Subcutaneous adipose tissue (tissue), 4 donors: ENCODE measurements around the gene RAB3IL1. TPM values are rescaled to one million over a fixed set of nuclear protein-coding genes. Genes with fewer than 3 reads are reported as not detected.

ENCODE experiments used
- CTCF ChIP-seq: fragments of 450-650 bp; IDR thresholded peaks from one replicate; pipeline ENCODE4 v1.5.1; 2016; ENCODE audit warnings: low read depth, mild to moderate bottlenecking, control low read depth, antibody characterized with exemption, moderate library complexity
- total RNA-seq, 4 donors: library from RNA; depleted of rRNA; stranded (reverse); fragments of >200 nt; gene quantifications; one replicate each; pipeline ENCODE4 v1.1.0, GENCODE V29; 2016

RAB3IL1 gene
- total RNA-seq, 4 donors from 2014 or later: 12.7 to 36.8 (median 21.0) TPM

- no peak for TF ChIP-seq CTCF
Observed at GRCh38 chr11:61880031-61880430, 37.3 kb downstream of the RAB3IL1 start.

- no peak for TF ChIP-seq CTCF
Observed at GRCh38 chr11:61879152-61879551, 38.2 kb downstream of the RAB3IL1 start.

- TF ChIP-seq CTCF: no peak
Observed at GRCh38 chr11:61875698-61876097, 41.7 kb downstream of the RAB3IL1 start.

- TF ChIP-seq CTCF: no peak
Observed at GRCh38 chr11:61874853-61875252, 42.5 kb downstream of the RAB3IL1 start.

- no peak for TF ChIP-seq CTCF
Observed at GRCh38 chr11:61874377-61874809, 43.0 kb downstream of the RAB3IL1 start.

GRCh38 chr11:61873588-61874376 is 43.6 kb downstream of the RAB3IL1 start:
- no peak for TF ChIP-seq CTCF

- TF ChIP-seq CTCF: no peak
Observed at GRCh38 chr11:61872935-61873565, 44.3 kb downstream of the RAB3IL1 start.
